IPS DF 6.9 (cell line): Measurements from ENCODE around the gene FER.
"Not testable (repeated sequence)": the region's sequence is repeated elsewhere in the genome, so short reads cannot be mapped to it uniquely, and the experiment has no call there.

Experiments
- DNase-seq: peaks from one replicate; pipeline ENCODE4 v3.0.0-alpha.2; 2013; ENCODE audit warnings: low read depth, low spot score
- H3K27ac ChIP-seq: one replicate; pipeline ENCODE4 v1.5.1; 2013; ENCODE audit warnings: low read length, control low read depth
- H3K27me3 ChIP-seq: 2 replicates; pipeline ENCODE4 v1.6.1; 2013; ENCODE audit warnings: mild to moderate bottlenecking, low read length; ENCODE audit not compliant: control insufficient read depth, insufficient read depth
- H3K36me3 ChIP-seq: 2 replicates; pipeline ENCODE4 v1.6.1; 2013; ENCODE audit warnings: low read length; ENCODE audit not compliant: control insufficient read depth, insufficient read depth
- H3K4me1 ChIP-seq: 2 replicates; pipeline ENCODE4 v1.6.1; 2013; ENCODE audit warnings: low read length; ENCODE audit not compliant: control insufficient read depth, insufficient read depth
- H3K4me3 ChIP-seq: 2 replicates; pipeline ENCODE4 v1.5.1; 2013; ENCODE audit warnings: mild to moderate bottlenecking, low read length
- H3K9me3 ChIP-seq: 2 replicates; pipeline ENCODE4 v1.6.1; 2013; ENCODE audit warnings: low read length, inconsistent platforms; ENCODE audit not compliant: control insufficient read depth, insufficient read depth
- WGBS: extraction: QIAGEN DNeasy Blood & Tissue Kit; methylation state at CpG from one replicate; pipeline ENCODE4 v1.1.7; 2013; ENCODE audit warnings: mixed read lengths, missing lambda C conversion rate; ENCODE audit not compliant: insufficient read length, insufficient coverage; 5-methylcytosine and 5-hydroxymethylcytosine counted together

The FER gene

DNA sequence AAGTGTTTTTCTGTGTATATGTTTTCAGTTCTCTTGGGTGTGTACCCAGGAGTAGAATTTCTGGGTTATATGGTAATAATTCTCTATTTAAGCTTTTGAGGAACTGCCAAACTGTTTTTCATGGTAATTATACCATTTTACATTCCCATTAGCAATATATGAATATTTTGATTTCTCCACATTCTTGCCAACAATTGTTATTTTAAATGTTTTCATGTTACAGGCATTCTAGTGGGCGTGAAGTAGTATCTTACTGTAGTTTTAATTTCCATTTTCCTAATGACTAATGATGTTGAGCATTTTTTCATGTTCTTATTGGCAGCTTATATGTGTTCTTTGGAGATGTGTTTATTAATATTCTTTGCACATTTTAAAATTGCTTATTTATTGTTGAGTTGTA, 199.5 kb downstream of the FER start:
- no peak overlapping the region for H3K27ac ChIP-seq
- H3K4me3 ChIP-seq, result no peak overlapping the region
- H3K27me3 ChIP-seq, result no peaks in the 10 kb centered on the region
- no CpG with 5 or more reads among the region's 1 CpG for WGBS
- no peaks in the 10 kb centered on the region; the same call in 1 of the 2 replicates for H3K4me1 ChIP-seq
- H3K36me3 ChIP-seq, result no peaks in the 10 kb centered on the region
- no peaks in the 10 kb centered on the region for H3K9me3 ChIP-seq
- no peak for DNase-seq

DNA sequence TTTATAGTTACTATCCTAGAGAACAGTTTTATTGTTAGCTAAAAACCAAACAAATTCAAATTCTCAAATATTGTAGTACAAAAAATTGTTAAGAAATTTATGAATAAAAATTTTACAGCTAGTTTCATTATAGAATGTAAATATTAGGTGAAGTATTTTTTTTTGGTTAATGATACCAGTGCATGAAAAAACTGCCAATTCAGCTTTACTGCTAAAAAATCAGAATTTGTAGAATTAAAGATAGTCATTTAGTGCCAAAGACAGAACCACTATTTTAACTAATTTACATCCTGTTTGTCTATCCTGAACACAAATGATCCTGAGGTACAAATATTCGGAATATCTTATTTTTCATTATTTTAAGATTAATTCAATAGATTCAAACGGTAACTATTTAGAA, 202.6 kb downstream of the FER start:
- Histone ChIP-seq H3K27ac (no peak overlapping the region), H3K27me3 (no peaks in the 10 kb centered on the region), H3K9me3 (no peaks in the 10 kb centered on the region), H3K4me1 (no peaks in the 10 kb centered on the region), H3K36me3 (no peaks in the 10 kb centered on the region), H3K4me3 (no peak overlapping the region)
- WGBS, result no CpG with 5 or more reads among the region's 2 CpGs
- DNase-seq, result no peak

DNA sequence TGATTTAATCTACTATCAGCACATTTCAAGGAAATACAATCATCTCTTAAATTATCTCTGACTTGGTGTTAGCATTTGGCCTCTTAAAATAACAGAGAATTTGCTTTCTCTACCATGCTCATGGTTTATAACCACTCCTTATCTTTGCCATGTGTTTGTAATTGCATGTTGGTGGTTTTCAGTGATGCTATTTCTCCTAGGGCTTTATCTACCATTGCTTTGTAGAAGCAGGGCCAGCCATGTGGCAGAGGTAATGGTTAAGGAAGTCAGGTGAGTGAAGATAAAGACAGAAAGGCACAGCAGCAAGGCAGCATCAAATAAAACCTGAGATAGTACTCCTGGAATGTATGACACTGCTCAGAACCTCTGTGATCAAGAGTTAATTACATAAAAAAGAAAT, 206.2 kb downstream of the FER start:
- no peaks in the 10 kb centered on the region for H3K36me3 ChIP-seq
- no peaks in the 10 kb centered on the region for H3K4me1 ChIP-seq
- H3K27me3 ChIP-seq, result no peaks in the 10 kb centered on the region
- DNase-seq, result no peak
- no peaks in the 10 kb centered on the region for H3K9me3 ChIP-seq
- H3K4me3 ChIP-seq, result no peak overlapping the region
- no peak overlapping the region for H3K27ac ChIP-seq

DNA sequence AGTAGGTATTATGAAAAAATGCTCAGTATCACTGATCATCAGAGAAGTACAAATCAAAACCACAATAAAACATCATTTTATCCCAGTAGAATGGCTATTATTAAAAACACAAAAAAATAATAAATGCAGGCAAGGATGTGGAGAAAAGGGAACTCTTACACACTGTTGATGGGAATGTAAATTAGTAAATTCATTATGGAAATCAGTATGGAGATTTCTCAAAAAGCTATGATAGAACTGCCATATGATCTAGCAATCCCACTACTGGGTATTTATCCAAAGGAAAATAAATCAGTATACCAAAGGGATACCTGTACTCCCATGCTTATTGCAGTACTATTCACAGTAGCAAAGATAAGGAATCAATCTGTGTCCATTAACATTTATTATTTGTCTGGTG, 209.6 kb downstream of the FER start:
- no peak overlapping the region for H3K4me3 ChIP-seq
- no peaks in the 10 kb centered on the region for H3K4me1 ChIP-seq
- no peaks in the 10 kb centered on the region for H3K36me3 ChIP-seq
- H3K27ac ChIP-seq, result no peak overlapping the region
- no peak for DNase-seq
- H3K9me3 ChIP-seq, result no peaks in the 10 kb centered on the region
- H3K27me3 ChIP-seq, result no peaks in the 10 kb centered on the region

DNA sequence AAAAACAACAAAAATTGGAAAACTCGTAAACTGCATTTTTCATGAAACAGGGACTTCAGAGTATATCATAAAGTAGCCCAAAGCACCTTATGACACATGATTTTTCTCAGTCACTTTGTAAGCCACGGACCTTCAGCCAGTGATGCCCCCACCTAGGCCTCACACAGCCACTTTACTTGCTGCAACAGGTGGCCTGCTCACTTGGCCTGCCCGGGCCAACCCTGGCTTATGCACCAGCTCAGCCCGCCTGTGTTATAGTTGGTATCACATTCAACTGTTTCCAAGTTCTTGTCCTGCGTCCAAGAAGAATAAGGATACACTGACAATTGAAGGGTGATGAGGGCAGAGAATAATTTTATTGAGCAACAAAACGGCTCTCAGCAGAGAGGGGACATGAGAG, 219.2 kb downstream of the FER start:
- Histone ChIP-seq H3K4me1 (no peaks in the 10 kb centered on the region), H3K27me3 (no peaks in the 10 kb centered on the region), H3K36me3 (no peaks in the 10 kb centered on the region), H3K9me3 (no peaks in the 10 kb centered on the region; the same call in 1 of the 2 replicates), H3K27ac (no peak overlapping the region), H3K4me3 (no peak overlapping the region)
- no peak for DNase-seq
- WGBS, result no CpG with 5 or more reads among the region's 6 CpGs

DNA sequence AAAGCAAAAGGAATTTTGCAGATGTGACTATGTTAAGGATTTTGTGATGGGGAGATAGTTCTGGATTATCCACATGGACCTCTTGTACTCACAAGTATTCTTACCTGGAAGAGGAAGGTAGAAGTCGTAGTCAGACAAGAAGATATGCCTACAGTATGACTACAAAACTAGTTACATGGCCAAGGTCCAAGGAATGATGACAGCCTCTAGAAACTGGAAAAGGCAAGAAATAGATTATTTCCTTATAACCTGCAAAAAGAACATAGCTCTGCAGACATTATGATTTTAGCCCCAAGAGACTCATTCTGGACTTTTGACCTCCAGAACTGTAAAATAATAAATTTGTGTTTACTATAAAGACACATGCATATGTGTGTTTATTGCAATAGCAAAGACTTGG, 226.9 kb downstream of the FER start:
- no peak for DNase-seq
- no peaks in the 10 kb centered on the region for H3K36me3 ChIP-seq
- H3K27me3 ChIP-seq, result no peaks in the 10 kb centered on the region
- H3K4me3 ChIP-seq, result no peak overlapping the region
- no peaks in the 10 kb centered on the region for H3K9me3 ChIP-seq
- H3K27ac ChIP-seq, result no peak overlapping the region
- WGBS, result no CpG with 5 or more reads among the region's 1 CpG
- H3K4me1 ChIP-seq, result no peaks in the 10 kb centered on the region

DNA sequence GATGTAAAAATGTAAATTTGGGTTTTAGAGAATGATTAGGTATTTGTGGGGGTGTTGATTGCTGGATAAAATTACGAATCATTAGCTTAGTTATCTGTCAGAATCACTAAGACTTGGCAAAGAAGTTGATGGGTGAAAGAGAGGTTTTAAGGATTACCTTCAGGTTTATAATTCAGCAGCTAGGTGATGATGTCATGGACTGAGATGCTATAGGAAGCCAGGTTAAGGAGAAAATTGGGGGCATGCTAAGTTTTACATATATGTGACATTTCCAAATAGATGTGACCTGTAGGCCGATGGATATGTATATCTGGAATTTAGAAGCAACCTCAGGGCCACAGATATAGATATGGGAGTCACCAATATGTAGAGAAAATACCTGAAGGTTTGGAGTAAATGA, 228.0 kb downstream of the FER start:
- no peak for DNase-seq
- no peaks in the 10 kb centered on the region for H3K9me3 ChIP-seq
- H3K4me1 ChIP-seq, result no peaks in the 10 kb centered on the region
- WGBS, result 100% methylated on average over 1 of the region's 2 CpGs
- H3K4me3 ChIP-seq, result no peak overlapping the region
- no peak overlapping the region for H3K27ac ChIP-seq
- no peaks in the 10 kb centered on the region for H3K27me3 ChIP-seq
- H3K36me3 ChIP-seq, result no peaks in the 10 kb centered on the region

DNA sequence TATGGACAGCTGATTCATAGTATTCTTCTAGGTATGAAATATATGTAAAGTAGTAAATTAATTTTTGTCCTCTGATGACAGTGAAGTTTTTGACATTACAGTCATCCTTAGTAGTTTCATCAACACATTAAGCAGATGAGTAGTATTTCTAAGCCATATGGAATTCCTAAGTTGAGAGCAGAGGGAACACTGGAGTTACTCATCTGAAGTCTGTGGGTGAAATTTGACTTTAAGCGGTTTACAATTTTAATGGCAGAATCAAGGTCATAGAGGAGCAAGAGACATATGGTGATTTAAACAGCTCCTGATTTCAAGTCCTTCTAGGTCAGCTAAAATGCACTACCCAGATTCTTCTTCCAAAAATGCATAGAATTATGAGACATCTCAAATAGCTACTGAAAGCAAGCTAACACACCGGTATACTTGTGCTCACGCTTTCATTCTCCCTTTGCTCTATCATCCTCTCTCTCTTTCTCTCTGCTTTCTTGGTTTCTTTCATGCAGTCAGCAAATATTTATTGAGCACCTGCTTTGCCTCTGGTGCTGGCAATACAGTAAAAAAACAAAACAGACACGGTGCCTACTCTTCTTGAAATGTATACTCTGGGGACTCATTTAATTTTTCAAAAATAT, 235.9 kb downstream of the FER start:
- DNase-seq, result no peak
- H3K9me3 ChIP-seq, result no peaks in the 10 kb centered on the region
- no peak overlapping the region for H3K4me3 ChIP-seq
- no peaks in the 10 kb centered on the region for H3K36me3 ChIP-seq
- no peaks in the 10 kb centered on the region for H3K4me1 ChIP-seq
- H3K27me3 ChIP-seq, result no peaks in the 10 kb centered on the region
- H3K27ac ChIP-seq, result no peak overlapping the region
- WGBS, result no CpG with 5 or more reads among the region's 4 CpGs

DNA sequence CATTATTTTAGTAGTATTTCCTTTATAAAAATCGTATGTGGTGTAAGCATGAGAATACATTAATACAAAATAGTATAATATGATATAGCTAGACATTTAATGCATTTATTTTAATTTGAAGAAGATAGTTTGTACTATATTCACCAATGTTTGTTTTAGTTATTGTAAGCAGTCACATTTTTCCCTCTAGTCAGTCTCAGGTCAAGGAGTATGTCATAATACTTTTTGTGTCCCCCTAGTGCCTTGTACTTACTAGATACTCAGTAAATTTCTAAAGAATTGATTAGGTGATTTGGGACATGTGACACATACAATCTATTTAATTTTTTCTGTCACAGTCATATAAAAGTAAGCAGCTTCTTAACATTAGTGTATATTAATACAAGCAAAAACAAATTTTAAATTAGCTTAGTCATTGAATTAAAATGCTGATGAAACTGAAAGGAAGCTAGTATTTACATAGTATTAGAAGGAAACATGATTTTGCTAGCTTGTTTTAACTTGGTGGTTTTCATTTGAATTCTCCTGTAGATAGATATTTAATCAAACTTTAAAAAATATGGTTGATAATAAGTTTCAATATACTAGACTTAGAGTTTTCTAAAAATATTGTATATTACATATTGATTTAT, 242.2 kb downstream of the FER start:
- Histone ChIP-seq H3K4me1 (no peaks in the 10 kb centered on the region), H3K27me3 (no peaks in the 10 kb centered on the region), H3K27ac (no peak overlapping the region), H3K36me3 (no peaks in the 10 kb centered on the region), H3K9me3 (no peaks in the 10 kb centered on the region), H3K4me3 (no peak overlapping the region)
- no CpG with 5 or more reads among the region's 1 CpG for WGBS
- DNase-seq, result no peak

DNA sequence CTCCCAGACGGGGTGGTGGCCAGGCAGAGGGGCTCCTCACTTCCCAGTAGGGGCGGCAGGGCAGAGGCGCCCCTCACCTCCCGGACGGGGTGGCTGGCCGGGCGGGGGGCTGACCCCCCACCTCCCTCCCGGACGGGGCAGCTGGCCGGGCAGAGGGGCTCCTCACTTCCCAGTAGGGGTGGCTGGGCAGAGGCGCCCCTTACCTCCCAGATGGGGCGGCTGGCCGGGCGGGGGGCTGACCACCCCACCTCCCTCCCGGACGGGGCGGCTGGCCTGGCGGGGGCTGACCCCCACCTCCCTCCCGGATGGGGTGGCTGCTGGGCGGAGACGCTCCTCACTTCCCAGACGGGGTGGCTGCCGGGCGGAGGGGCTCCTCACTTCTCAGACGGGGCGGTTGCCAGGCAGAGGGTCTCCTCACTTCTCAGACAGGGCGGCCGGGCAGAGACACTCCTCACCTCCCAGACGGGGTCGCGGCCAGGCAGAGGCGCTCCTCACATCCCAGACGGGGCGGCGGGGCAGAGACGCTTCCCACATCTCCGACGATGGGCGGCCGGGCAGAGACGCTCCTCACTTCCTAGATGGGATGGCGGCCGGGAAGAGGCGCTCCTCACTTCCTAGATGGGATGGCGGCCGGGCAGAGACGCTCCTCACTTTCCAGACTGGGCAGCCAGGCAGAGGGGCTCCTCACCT, 244.8 kb downstream of the FER start:
- H3K4me3 ChIP-seq, H3K27me3 ChIP-seq, DNase-seq, H3K36me3 ChIP-seq, H3K9me3 ChIP-seq, H3K27ac ChIP-seq, H3K4me1 ChIP-seq: not testable (repeated sequence)
- no CpG with 5 or more reads among the region's 47 CpGs for WGBS

DNA sequence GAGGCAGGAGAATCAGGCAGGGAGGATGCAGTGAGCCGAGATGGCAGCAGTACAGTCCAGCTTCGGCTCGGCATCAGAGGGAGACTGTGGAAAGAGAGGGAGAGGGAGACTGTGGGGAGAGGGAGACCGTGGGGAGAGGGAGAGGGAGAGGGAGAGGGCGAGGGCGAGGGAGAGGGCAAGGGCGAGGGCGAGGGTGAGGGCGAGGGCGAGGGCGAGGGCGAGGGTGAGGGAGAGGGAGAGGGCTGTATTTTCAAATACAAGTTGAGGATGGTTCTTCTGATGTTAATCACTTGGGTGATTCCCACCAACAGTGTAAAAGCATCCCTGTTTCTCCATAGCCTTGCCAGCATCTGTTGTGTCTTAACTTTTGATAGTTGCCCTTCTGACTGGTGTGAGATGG, 245.7 kb downstream of the FER start:
- not testable (repeated sequence) for H3K9me3 ChIP-seq, H3K36me3 ChIP-seq, H3K27me3 ChIP-seq, H3K4me1 ChIP-seq, H3K4me3 ChIP-seq, DNase-seq, H3K27ac ChIP-seq
- WGBS, result no CpG with 5 or more reads among the region's 12 CpGs
